ACHN (cell line): ENCODE results near the gene FLAD1.

Experiments
- DNase-seq: peaks from one replicate; pipeline ENCODE4 v3.0.0-alpha.2; 2015
- in situ Hi-C: cut with HindIII; loops from 2 replicates; pipeline ENCODE4 v1.10.0; 2017; ENCODE audit warnings: low sequenced_read_pairs, low pct_ligation_motif_present, low pct_unique_long_range_greater_than_20kb

The FLAD1 gene

GRCh38 chr1:154982897-154983648 is at the start of gene FLAD1:
TSS of gene FLAD1 (plus strand) at chr1:154983344. CDS start at chr1:154983695, 351 bp downstream.
- DNase-seq: peak; percentile 100

GRCh38 chr1:154934358-154934948 is 48.7 kb upstream of the FLAD1 start:
- DNase-seq: no peak
- in situ Hi-C loops: no loop called here

More at GRCh38 chr1:154982897-154983648, at the start of gene FLAD1:
- in situ Hi-C loops: no loop called here

- in situ Hi-C loops: no loop called here
- no peak for DNase-seq
These were observed 47.2 kb upstream of the FLAD1 start for GRCh38 chr1:154935749-154936554.

GRCh38 chr1:154936555-154937084 is 46.5 kb upstream of the FLAD1 start, which contains the start of gene PMVK:
TSS of gene PMVK (minus strand) at chr1:154936719. CDS start at chr1:154936685, 34 bp downstream.
- peak; percentile 96 for DNase-seq
- in situ Hi-C loops: no loop called here

- in situ Hi-C loops: no loop called here
- DNase-seq: peak; percentile 94
These were observed 45.8 kb upstream of the FLAD1 start for GRCh38 chr1:154937085-154937987.

- in situ Hi-C loops: no loop called here
- DNase-seq: no peak
These were observed 45.2 kb upstream of the FLAD1 start for GRCh38 chr1:154937988-154938386.

GRCh38 chr1:154938604-154939399 is 44.3 kb upstream of the FLAD1 start:
- DNase-seq: no peak
- in situ Hi-C loops: no loop called here

GRCh38 chr1:154940213-154940560 is 43.0 kb upstream of the FLAD1 start:
- DNase-seq: no peak
- in situ Hi-C loops: no loop called here

GRCh38 chr1:154940651-154941194 is 42.4 kb upstream of the FLAD1 start:
- DNase-seq: no peak
- in situ Hi-C loops: no loop called here

GRCh38 chr1:154941333-154942013 is 41.7 kb upstream of the FLAD1 start:
- no peak for DNase-seq
- in situ Hi-C loops: no loop called here

- in situ Hi-C loops: no loop called here
- DNase-seq: peak; percentile 39
These were observed 39.3 kb upstream of the FLAD1 start for GRCh38 chr1:154943649-154944400.

- DNase-seq: no peak
- in situ Hi-C loops: no loop called here
These were observed 38.6 kb upstream of the FLAD1 start for GRCh38 chr1:154944401-154945159.

- in situ Hi-C loops: no loop called here
- DNase-seq: no peak
These were observed 37.8 kb upstream of the FLAD1 start for GRCh38 chr1:154945160-154945961.

GRCh38 chr1:154945962-154946850 is 36.9 kb upstream of the FLAD1 start:
- no peak for DNase-seq
- in situ Hi-C loops: no loop called here
